BJ (cell line): Measurements from ENCODE around the gene CREM. TPM values are rescaled to one million over a fixed set of nuclear protein-coding genes. Genes with fewer than 3 reads are reported as not detected.
A peak's percentile ranks its signal among the peaks of the same experiment; 100 is the strongest.
"Not testable (repeated sequence)": the region's sequence is repeated elsewhere in the genome, so short reads cannot be mapped to it uniquely, and the experiment has no call there.

Experiments
- CTCF ChIA-PET: fragments of 350-600 bp; formaldehyde crosslinking; extraction: SDS; loops from one replicate; lab custom pipeline; 2021; ENCODE audit warnings: antibody characterized with exemption, inconsistent platforms; lab: Yijun Ruan, JAX
- POLR2A ChIA-PET: fragments of 300-600 bp; sonication (Branson Sonifier 250); formaldehyde crosslinking; extraction: SDS; loops from one replicate; lab custom pipeline; 2021; ENCODE audit warnings: antibody characterized with exemption; lab: Charles Lee
- DNase-seq: peaks from one replicate; pipeline ENCODE4 v3.0.0-alpha.2; 2011; ENCODE audit warnings: low read depth
- H3K27me3 ChIP-seq: 2 replicates; pipeline ENCODE4 v1.6.0; 2011; ENCODE audit warnings: low read length; ENCODE audit not compliant: control insufficient read depth, insufficient read depth
- H3K36me3 ChIP-seq: 2 replicates; pipeline ENCODE4 v1.5.1; 2011; ENCODE audit warnings: low read length; ENCODE audit not compliant: control insufficient read depth, insufficient read depth
- H3K4me3 ChIP-seq: 2 replicates; pipeline ENCODE4 v1.5.1; 2011; ENCODE audit warnings: low read depth, mild to moderate bottlenecking, control low read depth, low read length
- CTCF ChIP-seq: IDR thresholded peaks from 2 replicates; pipeline ENCODE4 v1.5.1; 2011; ENCODE audit warnings: low read depth, mild to moderate bottlenecking, control low read depth, inconsistent platforms, low read length, moderate library complexity; ENCODE audit not compliant: insufficient read depth
- polyA minus RNA-seq: library from RNA; depleted of rRNA, polyadenylated mRNA; stranded (reverse); fragments of >200 nt; gene quantifications from 2 replicates; pipeline ENCODE4 v1.2.3, GENCODE V29; 2011; rRNA and poly(A)+ RNA removed
- polyA plus RNA-seq: library from polyadenylated mRNA; depleted of rRNA; stranded (reverse); fragments of >200 nt; gene quantifications from 2 replicates; pipeline ENCODE4 v1.2.3, GENCODE V29; 2011; rRNA removed

CREM gene
- polyA plus RNA-seq: 20.5 and 28.8 TPM in 2 replicates
- polyA minus RNA-seq: 6.8 and 12.7 TPM in 2 replicates

GRCh38 chr10:35126530-35127288, at the start of gene CREM:
CREM (plus strand) TSS chr10:35126846; CDS start chr10:35137836, 10,990 bp downstream.
- Histone ChIP-seq H3K27me3 (no peaks in the 10 kb centered on the region), H3K4me3 (peak within 1 kb of the TSS; percentile 90), H3K36me3 (no peaks in the 10 kb centered on the region)
- DNase-seq: peak; percentile 65
- CTCF ChIA-PET: interaction anchor here (0.6 to 14.6 kb wide), 12 partner anchors 10 to 783 kb away, joined by 3 to 239 read pairs (median 4); no protein-coding TSS in a partner anchor
- peak; percentile 95 for TF ChIP-seq CTCF
- POLR2A ChIA-PET: interaction anchor here (1.0 kb wide), 1 partner anchor 69 kb away, joined by 5 read pairs; no protein-coding TSS in a partner anchor

GRCh38 chr10:35079265-35079664, 47.4 kb upstream of the CREM start:
- no peak overlapping the region for H3K4me3 ChIP-seq
- TF ChIP-seq CTCF: no peak
- no peak for DNase-seq
- ChIA-PET POLR2A (no interaction called here), CTCF (interaction anchor here (1.1 kb wide), 1 partner anchor 53 kb away, joined by 3 read pairs; no protein-coding TSS in a partner anchor)
- no peaks in the 10 kb centered on the region for H3K36me3 ChIP-seq
- no peaks in the 10 kb centered on the region for H3K27me3 ChIP-seq

- Histone ChIP-seq H3K36me3 (no peaks in the 10 kb centered on the region), H3K4me3 (no peak overlapping the region), H3K27me3 (no peaks in the 10 kb centered on the region)
- CTCF ChIA-PET: interaction anchor here (1.1 kb wide), 1 partner anchor 54 kb away, joined by 3 read pairs; no protein-coding TSS in a partner anchor
- peak; percentile 52 for DNase-seq
- POLR2A ChIA-PET: no interaction called here
- TF ChIP-seq CTCF: no peak
These were observed 46.9 kb upstream of the CREM start for GRCh38 chr10:35079763-35080162.

- DNase-seq, H3K27me3 ChIP-seq, H3K4me3 ChIP-seq, H3K36me3 ChIP-seq, POLR2A ChIA-PET: not testable (repeated sequence)
- CTCF ChIA-PET: interaction anchor here (0.5 to 1.3 kb wide), 3 partner anchors 9 to 889 kb away, joined by 3 read pairs; no protein-coding TSS in a partner anchor
These were observed 46.4 kb upstream of the CREM start for GRCh38 chr10:35080261-35080660.

- CTCF ChIA-PET: interaction anchor here (0.6 kb wide), 1 partner anchor 100 kb away, joined by 3 read pairs; no protein-coding TSS in a partner anchor
- DNase-seq: no peak
- no peaks in the 10 kb centered on the region for H3K36me3 ChIP-seq
- POLR2A ChIA-PET: interaction anchor here (0.6 kb wide), 1 partner anchor 135 kb away, joined by 3 read pairs; no protein-coding TSS in a partner anchor
- H3K4me3 ChIP-seq: no peak overlapping the region
- no peaks in the 10 kb centered on the region for H3K27me3 ChIP-seq
- no peak for TF ChIP-seq CTCF
These were observed 43.4 kb upstream of the CREM start for GRCh38 chr10:35083242-35083641.
